HepG2 (cell line): ENCODE measurements around the gene XPO5. TPM values are rescaled to one million over a fixed set of nuclear protein-coding genes. Genes with fewer than 3 reads are reported as not detected.
A peak's percentile ranks its signal among the peaks of the same experiment; 100 is the strongest.

Experiments
- MTA1 ChIP-seq: sonication (generic); formaldehyde crosslinking; IDR thresholded peaks from 2 replicates; pipeline ENCODE4 v1.4.0; 2020; ENCODE audit warnings: missing genetic modification reagents, mild to moderate bottlenecking, borderline replicate concordance
- ZFP41 ChIP-seq: sonication (generic); formaldehyde crosslinking; IDR thresholded peaks from 2 replicates; pipeline ENCODE4 v1.4.0; 2020; ENCODE audit warnings: mild to moderate bottlenecking, missing genetic modification reagents, borderline replicate concordance
- ZNF101 ChIP-seq: sonication (generic); formaldehyde crosslinking; IDR thresholded peaks from 2 replicates; pipeline ENCODE4 v1.4.0; 2020; ENCODE audit warnings: mild to moderate bottlenecking, low read depth, missing genetic modification reagents, borderline replicate concordance
- ZNF253 ChIP-seq: sonication (generic); formaldehyde crosslinking; IDR thresholded peaks from 2 replicates; pipeline ENCODE4 v1.8.0; 2022; ENCODE audit warnings: mild to moderate bottlenecking, missing genetic modification reagents, borderline replicate concordance
- ZNF296 ChIP-seq: sonication (generic); formaldehyde crosslinking; conservative IDR thresholded peaks from 2 replicates; pipeline ENCODE4 v1.5.0; 2020; ENCODE audit warnings: mild to moderate bottlenecking, missing genetic modification reagents
- ZNF567 ChIP-seq: sonication (generic); formaldehyde crosslinking; IDR thresholded peaks from 2 replicates; pipeline ENCODE4 v1.8.1; 2023; ENCODE audit warnings: mild to moderate bottlenecking, missing genetic modification reagents, borderline replicate concordance
- ZNF670 ChIP-seq: sonication (generic); formaldehyde crosslinking; IDR thresholded peaks from 2 replicates; pipeline ENCODE4 v1.8.0; 2022; ENCODE audit warnings: mild to moderate bottlenecking, missing genetic modification reagents, borderline replicate concordance
- polyA plus RNA-seq, 8 experiments: library from polyadenylated mRNA; depleted of rRNA in 3 of 8; stranded (reverse) in 7 of 8; unstranded in 1 of 8; fragments of >200 nt; fragmentation: Illumina TruSeq in 4 of 8; extraction: Trizol in 4 of 8; gene quantifications; 2 replicates each; pipeline versions ENCODE4 v1.2.1 to v1.2.3, GENCODE V29; 2011 to 2016; ENCODE audit warnings: low read depth in 4 of 8, missing spikeins in 1 of 8, mixed read lengths in 1 of 8; ENCODE audit not compliant: insufficient read depth in 1 of 8
- total RNA-seq, 5 experiments: library from RNA; depleted of rRNA; stranded (reverse); fragments of >200 nt; fragmentation: Illumina TruSeq; extraction: Trizol; gene quantifications; 2 replicates each; pipeline ENCODE4 v1.2.3, GENCODE V29; 2016; ENCODE audit warnings: low read depth in 1 of 5
- TF ChIP-seq, protein P1 (sequence below), 2 experiments: fragments of 450-650 bp in 1 of 2; sonication (generic) in 1 of 2; formaldehyde crosslinking in 1 of 2; IDR thresholded peaks; 2 replicates each; pipeline versions ENCODE4 v1.6.1 to v1.8.0; 2016 to 2022; ENCODE audit warnings: antibody characterized with exemption in 1 of 2, mild to moderate bottlenecking in 1 of 2, missing genetic modification reagents in 1 of 2
- TF ChIP-seq, protein P2 (sequence below): sonication (generic); formaldehyde crosslinking; conservative IDR thresholded peaks from 2 replicates; pipeline ENCODE4 v1.8.0; 2022; ENCODE audit warnings: mild to moderate bottlenecking, moderate library complexity, missing genetic modification reagents
- TF ChIP-seq, protein P3 (sequence below): sonication (generic); formaldehyde crosslinking; IDR thresholded peaks from 2 replicates; pipeline ENCODE4 v1.4.0; 2020; ENCODE audit warnings: mild to moderate bottlenecking, missing genetic modification reagents, borderline replicate concordance

XPO5 gene
- total and polyA plus RNA-seq, 2 of the 13 experiments (the other 11 are each of a cell fraction or from before 2014, with no cell fraction given), result 52.2 to 68.0 TPM

DNA sequence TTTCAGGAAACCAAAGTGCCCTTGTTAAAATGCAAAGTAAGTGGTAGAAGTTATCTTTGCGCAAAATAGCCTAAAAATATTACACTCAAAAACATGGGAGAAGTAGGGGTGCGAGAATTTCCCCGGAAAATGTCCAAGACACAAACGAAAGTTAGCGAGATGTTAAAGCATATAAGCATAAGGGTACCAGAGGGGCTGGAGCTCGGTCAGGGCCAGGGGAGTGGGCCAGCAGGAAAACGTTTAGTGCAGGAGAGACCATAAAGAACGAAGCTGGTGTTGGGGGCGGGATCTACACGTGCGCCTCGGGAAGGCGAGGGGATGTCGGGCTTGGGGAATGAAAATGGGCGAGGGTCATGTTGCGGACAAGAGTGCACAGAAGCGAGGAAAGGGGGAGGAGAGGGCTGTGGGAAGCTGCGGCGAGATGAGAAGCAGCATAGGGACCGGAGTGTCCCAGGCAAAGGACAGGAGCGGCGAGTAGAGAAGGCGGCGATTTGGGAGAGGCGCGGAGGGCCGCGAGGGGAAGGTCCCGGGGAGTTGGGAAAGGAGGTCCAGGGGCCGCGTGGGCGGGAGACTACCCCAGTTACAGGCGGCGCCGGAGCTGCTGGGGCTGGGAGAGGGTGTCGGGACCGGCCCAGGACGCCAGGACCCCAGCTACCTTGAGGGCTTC, 600 bp downstream of the XPO5 start (continued):
- TF ChIP-seq, protein P1, sequence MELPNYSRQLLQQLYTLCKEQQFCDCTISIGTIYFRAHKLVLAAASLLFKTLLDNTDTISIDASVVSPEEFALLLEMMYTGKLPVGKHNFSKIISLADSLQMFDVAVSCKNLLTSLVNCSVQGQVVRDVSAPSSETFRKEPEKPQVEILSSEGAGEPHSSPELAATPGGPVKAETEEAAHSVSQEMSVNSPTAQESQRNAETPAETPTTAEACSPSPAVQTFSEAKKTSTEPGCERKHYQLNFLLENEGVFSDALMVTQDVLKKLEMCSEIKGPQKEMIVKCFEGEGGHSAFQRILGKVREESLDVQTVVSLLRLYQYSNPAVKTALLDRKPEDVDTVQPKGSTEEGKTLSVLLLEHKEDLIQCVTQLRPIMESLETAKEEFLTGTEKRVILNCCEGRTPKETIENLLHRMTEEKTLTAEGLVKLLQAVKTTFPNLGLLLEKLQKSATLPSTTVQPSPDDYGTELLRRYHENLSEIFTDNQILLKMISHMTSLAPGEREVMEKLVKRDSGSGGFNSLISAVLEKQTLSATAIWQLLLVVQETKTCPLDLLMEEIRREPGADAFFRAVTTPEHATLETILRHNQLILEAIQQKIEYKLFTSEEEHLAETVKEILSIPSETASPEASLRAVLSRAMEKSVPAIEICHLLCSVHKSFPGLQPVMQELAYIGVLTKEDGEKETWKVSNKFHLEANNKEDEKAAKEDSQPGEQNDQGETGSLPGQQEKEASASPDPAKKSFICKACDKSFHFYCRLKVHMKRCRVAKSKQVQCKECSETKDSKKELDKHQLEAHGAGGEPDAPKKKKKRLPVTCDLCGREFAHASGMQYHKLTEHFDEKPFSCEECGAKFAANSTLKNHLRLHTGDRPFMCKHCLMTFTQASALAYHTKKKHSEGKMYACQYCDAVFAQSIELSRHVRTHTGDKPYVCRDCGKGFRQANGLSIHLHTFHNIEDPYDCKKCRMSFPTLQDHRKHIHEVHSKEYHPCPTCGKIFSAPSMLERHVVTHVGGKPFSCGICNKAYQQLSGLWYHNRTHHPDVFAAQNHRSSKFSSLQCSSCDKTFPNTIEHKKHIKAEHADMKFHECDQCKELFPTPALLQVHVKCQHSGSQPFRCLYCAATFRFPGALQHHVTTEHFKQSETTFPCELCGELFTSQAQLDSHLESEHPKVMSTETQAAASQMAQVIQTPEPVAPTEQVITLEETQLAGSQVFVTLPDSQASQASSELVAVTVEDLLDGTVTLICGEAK (IDR thresholded peaks at IDR 0.05), result no peak
- TF ChIP-seq, protein P1 (CRISPR knock-in tag; IDR thresholded peaks at IDR 0.05), result peak; percentile 24; the same call in 1 of the 2 replicates
- no peak for TF ChIP-seq ZNF567 (CRISPR knock-in tag)
- TF ChIP-seq, protein P2, sequence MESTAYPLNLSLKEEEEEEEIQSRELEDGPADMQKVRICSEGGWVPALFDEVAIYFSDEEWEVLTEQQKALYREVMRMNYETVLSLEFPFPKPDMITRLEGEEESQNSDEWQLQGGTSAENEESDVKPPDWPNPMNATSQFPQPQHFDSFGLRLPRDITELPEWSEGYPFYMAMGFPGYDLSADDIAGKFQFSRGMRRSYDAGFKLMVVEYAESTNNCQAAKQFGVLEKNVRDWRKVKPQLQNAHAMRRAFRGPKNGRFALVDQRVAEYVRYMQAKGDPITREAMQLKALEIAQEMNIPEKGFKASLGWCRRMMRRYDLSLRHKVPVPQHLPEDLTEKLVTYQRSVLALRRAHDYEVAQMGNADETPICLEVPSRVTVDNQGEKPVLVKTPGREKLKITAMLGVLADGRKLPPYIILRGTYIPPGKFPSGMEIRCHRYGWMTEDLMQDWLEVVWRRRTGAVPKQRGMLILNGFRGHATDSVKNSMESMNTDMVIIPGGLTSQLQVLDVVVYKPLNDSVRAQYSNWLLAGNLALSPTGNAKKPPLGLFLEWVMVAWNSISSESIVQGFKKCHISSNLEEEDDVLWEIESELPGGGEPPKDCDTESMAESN (CRISPR knock-in tag), result peak; percentile 28
- peak; percentile 73; the same call in 1 of the 2 replicates for TF ChIP-seq ZNF101
- peak; percentile 88; the same call in 1 of the 2 replicates for TF ChIP-seq ZNF296
- TF ChIP-seq ZNF670 (CRISPR knock-in tag), result peak; percentile 90
- TF ChIP-seq, protein P3, sequence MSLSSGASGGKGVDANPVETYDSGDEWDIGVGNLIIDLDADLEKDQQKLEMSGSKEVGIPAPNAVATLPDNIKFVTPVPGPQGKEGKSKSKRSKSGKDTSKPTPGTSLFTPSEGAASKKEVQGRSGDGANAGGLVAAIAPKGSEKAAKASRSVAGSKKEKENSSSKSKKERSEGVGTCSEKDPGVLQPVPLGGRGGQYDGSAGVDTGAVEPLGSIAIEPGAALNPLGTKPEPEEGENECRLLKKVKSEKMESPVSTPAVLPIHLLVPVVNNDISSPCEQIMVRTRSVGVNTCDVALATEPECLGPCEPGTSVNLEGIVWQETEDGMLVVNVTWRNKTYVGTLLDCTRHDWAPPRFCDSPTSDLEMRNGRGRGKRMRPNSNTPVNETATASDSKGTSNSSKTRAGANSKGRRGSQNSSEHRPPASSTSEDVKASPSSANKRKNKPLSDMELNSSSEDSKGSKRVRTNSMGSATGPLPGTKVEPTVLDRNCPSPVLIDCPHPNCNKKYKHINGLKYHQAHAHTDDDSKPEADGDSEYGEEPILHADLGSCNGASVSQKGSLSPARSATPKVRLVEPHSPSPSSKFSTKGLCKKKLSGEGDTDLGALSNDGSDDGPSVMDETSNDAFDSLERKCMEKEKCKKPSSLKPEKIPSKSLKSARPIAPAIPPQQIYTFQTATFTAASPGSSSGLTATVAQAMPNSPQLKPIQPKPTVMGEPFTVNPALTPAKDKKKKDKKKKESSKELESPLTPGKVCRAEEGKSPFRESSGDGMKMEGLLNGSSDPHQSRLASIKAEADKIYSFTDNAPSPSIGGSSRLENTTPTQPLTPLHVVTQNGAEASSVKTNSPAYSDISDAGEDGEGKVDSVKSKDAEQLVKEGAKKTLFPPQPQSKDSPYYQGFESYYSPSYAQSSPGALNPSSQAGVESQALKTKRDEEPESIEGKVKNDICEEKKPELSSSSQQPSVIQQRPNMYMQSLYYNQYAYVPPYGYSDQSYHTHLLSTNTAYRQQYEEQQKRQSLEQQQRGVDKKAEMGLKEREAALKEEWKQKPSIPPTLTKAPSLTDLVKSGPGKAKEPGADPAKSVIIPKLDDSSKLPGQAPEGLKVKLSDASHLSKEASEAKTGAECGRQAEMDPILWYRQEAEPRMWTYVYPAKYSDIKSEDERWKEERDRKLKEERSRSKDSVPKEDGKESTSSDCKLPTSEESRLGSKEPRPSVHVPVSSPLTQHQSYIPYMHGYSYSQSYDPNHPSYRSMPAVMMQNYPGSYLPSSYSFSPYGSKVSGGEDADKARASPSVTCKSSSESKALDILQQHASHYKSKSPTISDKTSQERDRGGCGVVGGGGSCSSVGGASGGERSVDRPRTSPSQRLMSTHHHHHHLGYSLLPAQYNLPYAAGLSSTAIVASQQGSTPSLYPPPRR (CRISPR knock-in tag), result no peak
- TF ChIP-seq ZFP41, result no peak
- TF ChIP-seq MTA1 (CRISPR knock-in tag), result 0 out of 2 replicates have a peak, but pooled peaks have one; percentile 72
- no peak for TF ChIP-seq ZNF253 (CRISPR knock-in tag)
